ENCODE data around the gene PEAK1. TPM values are rescaled to one million over a fixed set of nuclear protein-coding genes. Genes with fewer than 3 reads are reported as not detected.

The PEAK1 gene
- total RNA-seq, 1 experiment from 2014 or later = 18.4 TPM

GRCh38 chr15:77367631-77368030 lies 52.3 kb downstream of the PEAK1 start:
- no peak for DNase-seq
- POLR2A ChIA-PET = no interaction called here
- Histone ChIP-seq H3K4me3 (ENCODE audit: low read depth, low read length) (no peak overlapping the region), H3K36me3 (ENCODE audit: control insufficient read depth, insufficient read depth, low read length) (no peaks in the 10 kb centered on the region), H3K27me3 (replicated peaks; ENCODE audit: control insufficient read depth, insufficient read depth, low read length) (no peaks in the 10 kb centered on the region), H3K9me3 (no peaks in the 10 kb centered on the region), H3K4me1 (no peaks in the 10 kb centered on the region)
- BruUV-seq (replicated peaks) = no TSS peak
- intact Hi-C loops (cut with micrococcal nuclease; ENCODE audit: unreplicated experiment) = no loop called here
- no peaks in the 10 kb centered on the region for H3K9me3 Mint-ChIP-seq (ENCODE audit: unreplicated experiment)
- TF ChIP-seq, protein P1, sequence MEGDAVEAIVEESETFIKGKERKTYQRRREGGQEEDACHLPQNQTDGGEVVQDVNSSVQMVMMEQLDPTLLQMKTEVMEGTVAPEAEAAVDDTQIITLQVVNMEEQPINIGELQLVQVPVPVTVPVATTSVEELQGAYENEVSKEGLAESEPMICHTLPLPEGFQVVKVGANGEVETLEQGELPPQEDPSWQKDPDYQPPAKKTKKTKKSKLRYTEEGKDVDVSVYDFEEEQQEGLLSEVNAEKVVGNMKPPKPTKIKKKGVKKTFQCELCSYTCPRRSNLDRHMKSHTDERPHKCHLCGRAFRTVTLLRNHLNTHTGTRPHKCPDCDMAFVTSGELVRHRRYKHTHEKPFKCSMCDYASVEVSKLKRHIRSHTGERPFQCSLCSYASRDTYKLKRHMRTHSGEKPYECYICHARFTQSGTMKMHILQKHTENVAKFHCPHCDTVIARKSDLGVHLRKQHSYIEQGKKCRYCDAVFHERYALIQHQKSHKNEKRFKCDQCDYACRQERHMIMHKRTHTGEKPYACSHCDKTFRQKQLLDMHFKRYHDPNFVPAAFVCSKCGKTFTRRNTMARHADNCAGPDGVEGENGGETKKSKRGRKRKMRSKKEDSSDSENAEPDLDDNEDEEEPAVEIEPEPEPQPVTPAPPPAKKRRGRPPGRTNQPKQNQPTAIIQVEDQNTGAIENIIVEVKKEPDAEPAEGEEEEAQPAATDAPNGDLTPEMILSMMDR (IDR thresholded peaks at IDR 0.05; ENCODE audit: insufficient read depth in 1 of 2, low read depth in 1 of 2, low read length in 1 of 2, severe bottlenecking in 1 of 2, unreplicated experiment in 1 of 2) = no peak
- H3K4me1 Mint-ChIP-seq (ENCODE audit: low read depth, unreplicated experiment) = no peaks in the 10 kb centered on the region
- CTCF ChIA-PET = no interaction called here
- no peak overlapping the region for H3K4me3 Mint-ChIP-seq (ENCODE audit: unreplicated experiment)
- peaks cover 5% of the 10 kb centered on the region for H3K36me3 Mint-ChIP-seq (ENCODE audit: insufficient read depth, unreplicated experiment)
- H3K27me3 Mint-ChIP-seq (ENCODE audit: insufficient read depth, unreplicated experiment) = no peaks in the 10 kb centered on the region
- H3K27ac Mint-ChIP-seq (ENCODE audit: unreplicated experiment) = no peak overlapping the region

- BruUV-seq (replicated peaks) = no TSS peak
- H3K4me3 ChIP-seq (ENCODE audit: low read depth, low read length) = no peak overlapping the region
- no peaks in the 10 kb centered on the region for H3K36me3 ChIP-seq (ENCODE audit: control insufficient read depth, insufficient read depth, low read length)
- POLR2A ChIA-PET = no interaction called here
- no peaks in the 10 kb centered on the region for H3K4me1 ChIP-seq
- intact Hi-C loops (cut with micrococcal nuclease; ENCODE audit: unreplicated experiment) = no loop called here
- TF ChIP-seq, protein P1 (IDR thresholded peaks at IDR 0.05; ENCODE audit: insufficient read depth in 1 of 2, low read depth in 1 of 2, low read length in 1 of 2, severe bottlenecking in 1 of 2, unreplicated experiment in 1 of 2) = no peak
- no peak for DNase-seq
- Mint-ChIP-seq H3K4me3 (ENCODE audit: unreplicated experiment) (no peak overlapping the region), H3K27me3 (ENCODE audit: insufficient read depth, unreplicated experiment) (no peaks in the 10 kb centered on the region), H3K9me3 (ENCODE audit: unreplicated experiment) (no peaks in the 10 kb centered on the region), H3K27ac (ENCODE audit: unreplicated experiment) (no peak overlapping the region), H3K36me3 (ENCODE audit: insufficient read depth, unreplicated experiment) (peaks cover 5% of the 10 kb centered on the region), H3K4me1 (ENCODE audit: low read depth, unreplicated experiment) (no peaks in the 10 kb centered on the region)
- CTCF ChIA-PET = no interaction called here
- H3K27me3 ChIP-seq (replicated peaks; ENCODE audit: control insufficient read depth, insufficient read depth, low read length) = no peaks in the 10 kb centered on the region
- H3K9me3 ChIP-seq = no peaks in the 10 kb centered on the region
Measured at GRCh38 chr15:77361456-77361855, 58.4 kb downstream of the PEAK1 start.

GRCh38 chr15:77358545-77359240 lies 61.2 kb downstream of the PEAK1 start:
- no peak overlapping the region for H3K4me3 Mint-ChIP-seq (ENCODE audit: unreplicated experiment)
- DNase-seq = no peak
- TF ChIP-seq, protein P1 (IDR thresholded peaks at IDR 0.05; ENCODE audit: insufficient read depth in 1 of 2, low read depth in 1 of 2, low read length in 1 of 2, severe bottlenecking in 1 of 2, unreplicated experiment in 1 of 2) = no peak
- no peaks in the 10 kb centered on the region for H3K9me3 Mint-ChIP-seq (ENCODE audit: unreplicated experiment)
- ChIA-PET CTCF (interaction anchor here (1.1 kb wide), 1 partner anchor 8 kb away, joined by 3 read pairs; no protein-coding TSS in a partner anchor), POLR2A (no interaction called here)
- intact Hi-C loops (cut with micrococcal nuclease; ENCODE audit: unreplicated experiment) = no loop called here
- Histone ChIP-seq H3K9me3 (no peaks in the 10 kb centered on the region), H3K36me3 (ENCODE audit: control insufficient read depth, insufficient read depth, low read length) (no peaks in the 10 kb centered on the region), H3K4me3 (ENCODE audit: low read depth, low read length) (no peak overlapping the region), H3K4me1 (no peaks in the 10 kb centered on the region), H3K27me3 (replicated peaks; ENCODE audit: control insufficient read depth, insufficient read depth, low read length) (no peaks in the 10 kb centered on the region)
- H3K27ac Mint-ChIP-seq (ENCODE audit: unreplicated experiment) = no peak overlapping the region
- peaks cover 8% of the 10 kb centered on the region for H3K4me1 Mint-ChIP-seq (ENCODE audit: low read depth, unreplicated experiment)
- peaks cover 5% of the 10 kb centered on the region for H3K36me3 Mint-ChIP-seq (ENCODE audit: insufficient read depth, unreplicated experiment)
- BruUV-seq (replicated peaks) = no TSS peak
- H3K27me3 Mint-ChIP-seq (ENCODE audit: insufficient read depth, unreplicated experiment) = no peaks in the 10 kb centered on the region
